Chondrocyte (in vitro differentiated cells): ENCODE measurements around the gene EMP1. TPM values are rescaled to one million over a fixed set of nuclear protein-coding genes. Genes with fewer than 3 reads are reported as not detected.

ENCODE experiments used
- DNase-seq: peaks from one replicate; pipeline ENCODE4 v3.0.0; 2021; ENCODE audit warnings: mixed read lengths, low spot score
- H3K27ac Mint-ChIP-seq: one replicate; pipeline ENCODE4 v1.8.0; 2021; ENCODE audit warnings: mild to moderate bottlenecking, moderate library complexity, mixed read lengths; ENCODE audit not compliant: unreplicated experiment
- H3K27me3 Mint-ChIP-seq: 2 replicates; pipeline ENCODE4 v1.8.0; 2021; ENCODE audit warnings: low read depth, mixed read lengths
- H3K36me3 Mint-ChIP-seq: 2 replicates; pipeline ENCODE4 v1.8.0; 2021; ENCODE audit warnings: low read depth, mixed read lengths
- H3K4me1 Mint-ChIP-seq: 2 replicates; pipeline ENCODE4 v1.8.0; 2021; ENCODE audit warnings: low read depth, mild to moderate bottlenecking, mixed read lengths
- H3K4me3 Mint-ChIP-seq: one replicate; pipeline ENCODE4 v1.8.0; 2021; ENCODE audit warnings: mild to moderate bottlenecking, moderate library complexity, mixed read lengths; ENCODE audit not compliant: unreplicated experiment
- H3K9me3 Mint-ChIP-seq: 2 replicates; pipeline ENCODE4 v1.8.0; 2021; ENCODE audit warnings: low read depth, mixed read lengths
- CTCF ChIP-seq: fragments of 200-600 bp; sonication (generic); IDR thresholded peaks from 2 replicates; pipeline ENCODE4 v1.5.0; 2021; ENCODE audit warnings: antibody characterized with exemption, mild to moderate bottlenecking, moderate library complexity
- total RNA-seq: library from RNA; stranded (reverse); gene quantifications from 3 replicates; pipeline ENCODE4 v1.2.1, GENCODE V29; 2021

Gene EMP1
- total RNA-seq, 1 donor from 2014 or later, result 35.7 TPM

GRCh38 chr12:13268581-13268980 is 72.1 kb downstream of the EMP1 start:
- Mint-ChIP-seq H3K4me1 (no peaks in the 10 kb centered on the region), H3K4me3 (no peak overlapping the region), H3K36me3 (no peaks in the 10 kb centered on the region), H3K9me3 (no peaks in the 10 kb centered on the region), H3K27me3 (peaks cover 31% of the 10 kb centered on the region), H3K27ac (no peak overlapping the region)
- no peak for DNase-seq
- TF ChIP-seq CTCF, result no peak

Other genes starting within 250 kb of the EMP1 start
- not detected in 3 replicates for gene GPRC5D, start 244.6 kb upstream of the EMP1 start, total RNA-seq
- 39.7 to 52.3 TPM (median 50.7 TPM) in 3 replicates for gene HEBP1, start 196.5 kb upstream of the EMP1 start, total RNA-seq
- 3.4 to 5.0 TPM (median 3.8 TPM) in 3 replicates for gene FAM234B, start 152.3 kb upstream of the EMP1 start, total RNA-seq
- gene GSG1, start 93.1 kb upstream of the EMP1 start, total RNA-seq, result 0.36 to 0.38 TPM in 2 of 3 replicates, not detected in the other